ENCODE results near the gene DCLK2.

DCLK2 gene

DNA sequence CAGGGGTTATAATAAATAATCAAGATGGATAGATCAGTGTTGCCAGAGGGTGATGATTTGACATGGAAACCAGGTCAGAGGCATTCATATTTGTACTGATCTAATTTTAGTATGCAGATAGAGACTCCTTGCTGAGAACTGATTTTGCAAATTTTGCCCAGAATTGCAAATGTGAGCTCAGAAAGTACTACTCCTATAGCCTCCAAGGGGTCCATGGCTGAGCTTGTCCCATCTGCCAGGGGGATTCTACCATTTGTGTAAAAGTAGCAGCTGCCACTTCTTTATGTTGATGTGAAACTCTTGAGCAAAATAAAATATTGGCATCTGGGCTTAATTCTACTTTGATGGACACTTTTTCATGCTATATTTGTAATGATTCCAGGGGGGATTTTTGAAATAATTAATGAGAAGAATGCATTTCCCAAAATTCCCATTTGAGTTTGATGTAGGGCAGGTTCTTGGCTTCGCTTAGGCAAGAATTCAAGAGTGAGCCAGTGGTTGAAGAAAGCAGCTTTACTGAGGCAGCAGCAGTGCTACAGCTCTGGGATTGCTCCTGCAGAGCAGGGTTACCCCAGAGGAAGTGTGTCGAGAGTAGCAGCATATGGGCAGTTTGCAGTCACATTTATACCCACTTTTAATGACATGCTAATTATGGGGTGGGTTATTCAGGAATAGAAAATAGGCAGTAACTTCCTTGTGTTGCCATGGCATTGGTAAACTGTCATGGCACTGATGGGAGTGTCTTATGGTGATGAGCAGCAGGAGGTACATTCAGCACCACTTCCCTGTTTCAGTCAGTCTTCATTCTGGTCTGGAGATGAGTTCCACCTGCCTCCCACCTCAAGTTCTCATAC, 38.7 kb upstream of the DCLK2 start:
- Histone ChIP-seq H3K4me3 (ENCODE audit: control insufficient read depth in 1 of 7, extremely low read depth in 1 of 7, insufficient read depth in 4 of 7, low read depth in 2 of 7, low read length in 6 of 7) (no peak overlapping the region), H3K36me3 (ENCODE audit: control insufficient read depth in 4 of 4, insufficient read depth in 4 of 4, low read length in 3 of 4) (no peaks in the 10 kb centered on the region), H3K4me1 (ENCODE audit: control extremely low read depth in 1 of 4, control insufficient read depth in 4 of 4, insufficient read depth in 4 of 4, low read length in 3 of 4) (no peaks in the 10 kb centered on the region), H3K9me3 (ENCODE audit: control extremely low read depth in 1 of 5, control insufficient read depth in 4 of 5, insufficient read depth in 2 of 5, low read depth in 1 of 5, low read length in 4 of 5) (no peaks in the 10 kb centered on the region), H3K27ac (ENCODE audit: insufficient read depth in 1 of 2, low read depth in 1 of 2, low read length in 2 of 2, poor library complexity in 1 of 2, severe bottlenecking in 2 of 2) (no peak overlapping the region), H3K27me3 (replicated peaks in 2 of 5; ENCODE audit: control insufficient read depth in 4 of 5, insufficient read depth in 5 of 5, low read length in 4 of 5) (no peaks in the 10 kb centered on the region)
- peak in 2 of 3 donors; percentile 14 to 43 for DNase-seq
- ChIA-PET POLR2A (no interaction called here), CTCF (no interaction called here)
- WGBS (ENCODE audit: insufficient coverage) = 100% methylated on average over 1 of the region's 2 CpGs

DNA sequence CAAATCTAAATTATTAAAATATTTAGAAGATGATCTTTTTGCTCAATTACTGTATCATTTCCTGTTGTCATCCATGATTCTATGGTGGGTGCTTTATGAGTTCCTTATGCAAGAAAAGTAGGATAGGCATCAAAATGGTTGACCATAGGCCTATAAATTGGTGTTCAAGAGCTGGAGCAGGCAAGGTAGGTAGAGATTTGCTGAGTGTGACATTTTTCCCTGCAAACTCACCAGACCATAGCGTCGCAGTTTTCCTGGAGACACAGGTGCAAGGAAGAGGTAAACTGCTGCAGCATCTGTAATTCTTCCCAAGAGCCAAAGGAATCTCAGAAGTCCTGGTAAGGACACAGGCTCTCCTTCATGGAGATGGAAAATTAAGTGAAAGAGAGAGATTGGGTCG, 33.7 kb upstream of the DCLK2 start:
- Histone ChIP-seq H3K9me3 (ENCODE audit: control extremely low read depth in 1 of 5, control insufficient read depth in 4 of 5, insufficient read depth in 2 of 5, low read depth in 1 of 5, low read length in 4 of 5) (no peaks in the 10 kb centered on the region), H3K4me3 (ENCODE audit: control insufficient read depth in 1 of 7, extremely low read depth in 1 of 7, insufficient read depth in 4 of 7, low read depth in 2 of 7, low read length in 6 of 7) (no peak overlapping the region), H3K27me3 (replicated peaks in 2 of 5; ENCODE audit: control insufficient read depth in 4 of 5, insufficient read depth in 5 of 5, low read length in 4 of 5) (peaks cover 0 to 7% (median 0%) of the 10 kb centered on the region in 5 experiments), H3K4me1 (ENCODE audit: control extremely low read depth in 1 of 4, control insufficient read depth in 4 of 4, insufficient read depth in 4 of 4, low read length in 3 of 4) (no peaks in the 10 kb centered on the region), H3K27ac (ENCODE audit: insufficient read depth in 1 of 2, low read depth in 1 of 2, low read length in 2 of 2, poor library complexity in 1 of 2, severe bottlenecking in 2 of 2) (no peak overlapping the region), H3K36me3 (ENCODE audit: control insufficient read depth in 4 of 4, insufficient read depth in 4 of 4, low read length in 3 of 4) (no peaks in the 10 kb centered on the region)
- CTCF ChIA-PET = no interaction called here
- DNase-seq = no peak
- POLR2A ChIA-PET = no interaction called here
- WGBS (ENCODE audit: insufficient coverage) = 100% methylated on average over 2 of the region's 3 CpGs

DNA sequence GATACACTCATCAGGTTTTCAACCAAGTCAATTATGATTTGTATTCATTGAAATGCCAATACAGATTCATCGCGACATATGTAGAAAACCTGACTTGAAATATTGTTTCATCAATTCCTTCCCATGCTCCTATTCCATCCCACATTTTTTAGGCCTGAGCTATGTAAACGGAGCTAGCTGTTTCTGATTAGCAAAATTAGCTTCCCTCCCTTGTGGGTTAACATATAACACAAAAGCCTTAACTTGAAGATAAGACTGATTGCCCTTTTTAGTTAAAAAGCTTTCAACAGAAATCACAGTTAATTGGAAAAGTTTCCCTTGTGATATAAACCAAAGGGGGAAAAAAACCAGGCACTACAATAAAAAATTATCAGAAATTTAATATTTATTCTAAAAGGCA, 32.8 kb upstream of the DCLK2 start:
- Histone ChIP-seq H3K27ac (ENCODE audit: insufficient read depth in 1 of 2, low read depth in 1 of 2, low read length in 2 of 2, poor library complexity in 1 of 2, severe bottlenecking in 2 of 2) (no peak overlapping the region), H3K9me3 (ENCODE audit: control extremely low read depth in 1 of 5, control insufficient read depth in 4 of 5, insufficient read depth in 2 of 5, low read depth in 1 of 5, low read length in 4 of 5) (no peaks in the 10 kb centered on the region), H3K27me3 (replicated peaks in 2 of 5; ENCODE audit: control insufficient read depth in 4 of 5, insufficient read depth in 5 of 5, low read length in 4 of 5) (peaks cover 0 to 7% (median 0%) of the 10 kb centered on the region in 5 experiments), H3K36me3 (ENCODE audit: control insufficient read depth in 4 of 4, insufficient read depth in 4 of 4, low read length in 3 of 4) (no peaks in the 10 kb centered on the region), H3K4me1 (ENCODE audit: control extremely low read depth in 1 of 4, control insufficient read depth in 4 of 4, insufficient read depth in 4 of 4, low read length in 3 of 4) (no peaks in the 10 kb centered on the region), H3K4me3 (ENCODE audit: control insufficient read depth in 1 of 7, extremely low read depth in 1 of 7, insufficient read depth in 4 of 7, low read depth in 2 of 7, low read length in 6 of 7) (no peak overlapping the region)
- no peak for DNase-seq
- ChIA-PET CTCF (no interaction called here), POLR2A (no interaction called here)
- 100% methylated on average over 2 of the region's 3 CpGs for WGBS (ENCODE audit: insufficient coverage)

DNA sequence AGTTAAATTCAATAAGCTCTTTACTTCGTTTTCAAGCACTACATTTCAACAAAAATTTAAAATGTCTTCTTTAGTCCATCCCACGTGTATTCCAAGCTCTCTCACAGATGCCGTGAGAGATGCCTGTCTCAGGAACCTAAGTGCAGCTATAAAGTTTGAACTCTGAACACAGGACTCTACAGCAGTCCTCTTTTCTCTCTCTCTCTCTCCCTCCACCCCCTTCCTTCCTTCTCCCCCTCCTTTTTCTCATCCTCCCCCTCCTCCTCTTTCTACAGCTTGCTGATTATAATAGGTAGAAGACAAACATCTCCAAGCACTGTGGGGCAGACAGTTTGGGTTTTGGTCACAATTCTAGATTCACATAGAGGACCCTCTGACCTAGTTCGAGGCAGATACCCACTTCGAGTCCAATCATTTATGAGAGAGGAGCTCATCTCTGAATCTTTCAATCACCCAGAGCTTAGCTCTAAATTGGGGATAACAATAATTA, 31.5 kb upstream of the DCLK2 start:
- Histone ChIP-seq H3K27ac (ENCODE audit: insufficient read depth in 1 of 2, low read depth in 1 of 2, low read length in 2 of 2, poor library complexity in 1 of 2, severe bottlenecking in 2 of 2) (no peak overlapping the region), H3K4me1 (ENCODE audit: control extremely low read depth in 1 of 4, control insufficient read depth in 4 of 4, insufficient read depth in 4 of 4, low read length in 3 of 4) (no peaks in the 10 kb centered on the region), H3K9me3 (ENCODE audit: control extremely low read depth in 1 of 5, control insufficient read depth in 4 of 5, insufficient read depth in 2 of 5, low read depth in 1 of 5, low read length in 4 of 5) (no peaks in the 10 kb centered on the region), H3K4me3 (ENCODE audit: control insufficient read depth in 1 of 7, extremely low read depth in 1 of 7, insufficient read depth in 4 of 7, low read depth in 2 of 7, low read length in 6 of 7) (no peak overlapping the region), H3K27me3 (replicated peaks in 2 of 5; ENCODE audit: control insufficient read depth in 4 of 5, insufficient read depth in 5 of 5, low read length in 4 of 5) (peaks cover 0 to 7% (median 0%) of the 10 kb centered on the region in 5 experiments), H3K36me3 (ENCODE audit: control insufficient read depth in 4 of 4, insufficient read depth in 4 of 4, low read length in 3 of 4) (no peaks in the 10 kb centered on the region)
- WGBS (ENCODE audit: insufficient coverage) = 91% methylated on average over 3 of the region's 5 CpGs
- CTCF ChIA-PET = interaction anchor here (1.0 kb wide), 1 partner anchor 12 kb away, joined by 3 read pairs; no protein-coding TSS in a partner anchor
- DNase-seq = no peak
- POLR2A ChIA-PET = no interaction called here

DNA sequence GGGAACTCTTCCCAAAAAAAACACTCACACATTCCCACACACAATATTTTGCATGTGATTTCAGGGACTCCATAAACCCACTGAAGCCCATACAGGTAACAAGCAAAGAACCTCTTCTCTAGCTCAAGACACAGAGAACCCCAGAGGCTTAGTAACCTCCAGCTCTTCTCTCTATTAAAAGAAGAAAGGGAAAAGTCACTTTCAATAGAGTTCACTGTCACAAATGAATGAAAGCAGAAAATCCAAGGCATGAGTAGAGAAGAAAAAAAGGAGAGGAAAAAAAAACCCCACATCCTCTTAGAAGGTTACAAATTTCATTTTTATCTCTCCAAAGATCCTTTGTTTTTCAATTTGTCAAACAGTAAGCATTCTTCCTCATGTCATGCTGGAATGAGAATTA, 30.7 kb upstream of the DCLK2 start:
- Histone ChIP-seq H3K36me3 (ENCODE audit: control insufficient read depth in 4 of 4, insufficient read depth in 4 of 4, low read length in 3 of 4) (no peaks in the 10 kb centered on the region), H3K9me3 (ENCODE audit: control extremely low read depth in 1 of 5, control insufficient read depth in 4 of 5, insufficient read depth in 2 of 5, low read depth in 1 of 5, low read length in 4 of 5) (no peaks in the 10 kb centered on the region), H3K27ac (ENCODE audit: insufficient read depth in 1 of 2, low read depth in 1 of 2, low read length in 2 of 2, poor library complexity in 1 of 2, severe bottlenecking in 2 of 2) (no peak overlapping the region), H3K4me3 (ENCODE audit: control insufficient read depth in 1 of 7, extremely low read depth in 1 of 7, insufficient read depth in 4 of 7, low read depth in 2 of 7, low read length in 6 of 7) (no peak overlapping the region), H3K27me3 (replicated peaks in 2 of 5; ENCODE audit: control insufficient read depth in 4 of 5, insufficient read depth in 5 of 5, low read length in 4 of 5) (peaks cover 0 to 7% (median 0%) of the 10 kb centered on the region in 5 experiments), H3K4me1 (ENCODE audit: control extremely low read depth in 1 of 4, control insufficient read depth in 4 of 4, insufficient read depth in 4 of 4, low read length in 3 of 4) (no peaks in the 10 kb centered on the region)
- POLR2A ChIA-PET = no interaction called here
- DNase-seq = no peak
- CTCF ChIA-PET = interaction anchor here (1.0 kb wide), 1 partner anchor 12 kb away, joined by 3 read pairs; no protein-coding TSS in a partner anchor

DNA sequence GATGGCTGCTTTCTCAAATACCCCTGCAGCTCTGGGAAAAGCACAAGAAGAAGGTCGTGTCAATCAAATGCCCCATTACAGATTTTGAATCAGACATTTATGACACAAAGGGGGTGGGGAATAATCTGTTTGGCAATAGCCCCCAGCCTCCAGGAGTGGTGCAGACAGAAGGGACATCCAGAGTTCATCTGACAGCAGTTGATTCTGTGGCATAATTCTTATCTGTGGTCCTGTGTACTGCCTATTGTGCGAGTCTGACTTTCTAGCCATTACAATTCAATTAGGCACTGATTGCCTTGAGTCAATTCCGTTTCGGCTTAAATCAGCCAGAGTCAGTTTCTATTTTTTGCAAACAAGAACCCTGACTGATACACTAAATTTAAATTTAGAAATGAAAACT, 28.6 kb upstream of the DCLK2 start:
- 100% methylated on average over 1 of the region's 4 CpGs for WGBS (ENCODE audit: insufficient coverage)
- no peak for DNase-seq
- H3K9me3 ChIP-seq (ENCODE audit: control extremely low read depth in 1 of 5, control insufficient read depth in 4 of 5, insufficient read depth in 2 of 5, low read depth in 1 of 5, low read length in 4 of 5) = no peaks in the 10 kb centered on the region
- H3K27me3 ChIP-seq (replicated peaks in 2 of 5; ENCODE audit: control insufficient read depth in 4 of 5, insufficient read depth in 5 of 5, low read length in 4 of 5) = peaks cover 0 to 7% (median 0%) of the 10 kb centered on the region in 5 experiments
- ChIA-PET POLR2A (no interaction called here), CTCF (no interaction called here)
- no peaks in the 10 kb centered on the region for H3K36me3 ChIP-seq (ENCODE audit: control insufficient read depth in 4 of 4, insufficient read depth in 4 of 4, low read length in 3 of 4)
- H3K27ac ChIP-seq (ENCODE audit: insufficient read depth in 1 of 2, low read depth in 1 of 2, low read length in 2 of 2, poor library complexity in 1 of 2, severe bottlenecking in 2 of 2) = no peak overlapping the region
- H3K4me3 ChIP-seq (ENCODE audit: control insufficient read depth in 1 of 7, extremely low read depth in 1 of 7, insufficient read depth in 4 of 7, low read depth in 2 of 7, low read length in 6 of 7) = no peak overlapping the region
- H3K4me1 ChIP-seq (ENCODE audit: control extremely low read depth in 1 of 4, control insufficient read depth in 4 of 4, insufficient read depth in 4 of 4, low read length in 3 of 4) = no peaks in the 10 kb centered on the region

DNA sequence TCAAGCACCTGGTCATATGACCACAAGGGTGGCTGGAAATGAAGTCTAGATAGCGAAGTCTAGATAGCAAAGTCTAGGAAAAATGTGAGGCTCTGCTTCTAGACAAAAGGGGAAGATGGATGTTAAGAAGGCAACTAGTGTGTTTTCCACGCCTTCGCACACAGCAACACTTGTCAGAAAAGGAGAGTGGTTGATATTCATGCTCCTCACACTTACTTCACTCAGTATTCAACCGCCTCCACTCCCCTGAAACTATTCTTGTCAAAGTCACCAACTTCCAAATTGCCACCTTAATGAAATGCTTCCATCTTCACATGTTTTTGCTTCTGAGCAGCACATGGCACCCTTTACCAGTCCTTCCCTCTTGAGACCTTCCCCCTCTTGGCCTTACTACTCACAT, 27.7 kb upstream of the DCLK2 start:
- peaks cover 0 to 3% (median 0%) of the 10 kb centered on the region in 5 experiments for H3K9me3 ChIP-seq (ENCODE audit: control extremely low read depth in 1 of 5, control insufficient read depth in 4 of 5, insufficient read depth in 2 of 5, low read depth in 1 of 5, low read length in 4 of 5)
- no peak overlapping the region for H3K27ac ChIP-seq (ENCODE audit: insufficient read depth in 1 of 2, low read depth in 1 of 2, low read length in 2 of 2, poor library complexity in 1 of 2, severe bottlenecking in 2 of 2)
- no peaks in the 10 kb centered on the region for H3K4me1 ChIP-seq (ENCODE audit: control extremely low read depth in 1 of 4, control insufficient read depth in 4 of 4, insufficient read depth in 4 of 4, low read length in 3 of 4)
- DNase-seq = no peak
- ChIA-PET CTCF (interaction anchor here (1.1 kb wide), 1 partner anchor 12 kb away, joined by 3 read pairs; no protein-coding TSS in a partner anchor), POLR2A (no interaction called here)
- no peak overlapping the region for H3K4me3 ChIP-seq (ENCODE audit: control insufficient read depth in 1 of 7, extremely low read depth in 1 of 7, insufficient read depth in 4 of 7, low read depth in 2 of 7, low read length in 6 of 7)
- H3K27me3 ChIP-seq (replicated peaks in 2 of 5; ENCODE audit: control insufficient read depth in 4 of 5, insufficient read depth in 5 of 5, low read length in 4 of 5) = peaks cover 0 to 7% (median 0%) of the 10 kb centered on the region in 5 experiments
- WGBS (ENCODE audit: insufficient coverage) = 100% methylated on average over 2 of the region's 4 CpGs
- H3K36me3 ChIP-seq (ENCODE audit: control insufficient read depth in 4 of 4, insufficient read depth in 4 of 4, low read length in 3 of 4) = no peaks in the 10 kb centered on the region

Measured in common myeloid progenitor, CD34-positive (primary cell).